GM23248 (cell line): Measurements from ENCODE around the gene ZNF606. TPM values are rescaled to one million over a fixed set of nuclear protein-coding genes. Genes with fewer than 3 reads are reported as not detected.

Source experiments
- DNase-seq: peaks from one replicate; pipeline ENCODE4 v3.0.0-alpha.2; 2015
- H2AFZ ChIP-seq: fragments of 200-600 bp; sonication (generic); 2 replicates; pipeline ENCODE4 v1.6.1; 2016; ENCODE audit warnings: antibody characterized with exemption
- H3F3A ChIP-seq: fragments of 200-600 bp; sonication (generic); 2 replicates; pipeline ENCODE4 v1.6.1; 2016; ENCODE audit warnings: mild to moderate bottlenecking, antibody characterized with exemption, mixed run types; ENCODE audit not compliant: insufficient read depth
- H3K27ac ChIP-seq: fragments of 200-600 bp; sonication (generic); 2 replicates; pipeline ENCODE4 v1.5.1; 2016; ENCODE audit warnings: mild to moderate bottlenecking
- H3K27me3 ChIP-seq: fragments of 200-600 bp; sonication (generic); replicated peaks from 2 replicates; pipeline ENCODE4 v1.6.1; 2016; ENCODE audit warnings: mild to moderate bottlenecking; ENCODE audit not compliant: insufficient read depth
- H3K36me3 ChIP-seq: fragments of 200-600 bp; sonication (generic); 2 replicates; pipeline ENCODE4 v1.6.1; 2016; ENCODE audit warnings: low read depth, mild to moderate bottlenecking
- H3K4me1 ChIP-seq: fragments of 200-600 bp; sonication (generic); 2 replicates; pipeline ENCODE4 v1.6.1; 2016; ENCODE audit warnings: mild to moderate bottlenecking; ENCODE audit not compliant: insufficient read depth
- H3K4me2 ChIP-seq: fragments of 200-600 bp; sonication (generic); one replicate; pipeline ENCODE4 v1.6.1; 2016; ENCODE audit warnings: mild to moderate bottlenecking; ENCODE audit not compliant: unreplicated experiment
- H3K4me3 ChIP-seq: fragments of 200-600 bp; sonication (generic); 2 replicates; pipeline ENCODE4 v1.5.1; 2016; ENCODE audit warnings: mild to moderate bottlenecking
- H3K79me2 ChIP-seq: fragments of 200-600 bp; sonication (generic); 2 replicates; pipeline ENCODE4 v1.6.1; 2016; ENCODE audit warnings: mild to moderate bottlenecking; ENCODE audit not compliant: insufficient read depth
- H3K9ac ChIP-seq: fragments of 200-600 bp; sonication (generic); 2 replicates; pipeline ENCODE4 v1.6.1; 2016; ENCODE audit warnings: mild to moderate bottlenecking
- H3K9me2 ChIP-seq: fragments of 200-600 bp; sonication (generic); 2 replicates; pipeline ENCODE4 v1.6.1; 2016; ENCODE audit warnings: mixed run types, mild to moderate bottlenecking, moderate library complexity; ENCODE audit not compliant: insufficient read depth
- H3K9me3 ChIP-seq: fragments of 200-600 bp; sonication (generic); one replicate; pipeline ENCODE4 v1.6.1; 2017; ENCODE audit warnings: low read depth
- H4K20me1 ChIP-seq: fragments of 200-600 bp; sonication (generic); 2 replicates; pipeline ENCODE4 v1.6.0; 2016; ENCODE audit not compliant: insufficient read depth
- EZH2 ChIP-seq: fragments of 200-600 bp; sonication (generic); IDR thresholded peaks from 2 replicates; pipeline ENCODE4 v1.6.1; 2018; ENCODE audit warnings: antibody characterized with exemption, mild to moderate bottlenecking; ENCODE audit not compliant: insufficient read depth, poor library complexity, severe bottlenecking
- EZH2phosphoT487 ChIP-seq: fragments of 200-600 bp; sonication (generic); IDR thresholded peaks from 2 replicates; pipeline ENCODE4 v1.6.1; 2018; ENCODE audit warnings: antibody characterized with exemption, moderate library complexity, mild to moderate bottlenecking, low read depth; ENCODE audit not compliant: insufficient read depth
- WGBS, 2 experiments: methylation state at CpG; one replicate each; pipeline ENCODE4 v1.1.6; 2015 to 2017; ENCODE audit warnings: low lambda C conversion rate in 2 of 2, low coverage in 1 of 2; ENCODE audit errors: missing lambda C conversion rate in 2 of 2; 5-methylcytosine and 5-hydroxymethylcytosine counted together
- in situ Hi-C: fragments of 300-500 bp; cut with MboI; formaldehyde crosslinking; loops from 2 replicates; pipeline ENCODE4 v1.15.0; 2020
- polyA plus RNA-seq: library from polyadenylated mRNA; unstranded; fragments of >200 nt; fragmentation: Nextera tagmentation; extraction: Ambion mirVana; gene quantifications from 2 replicates; pipeline ENCODE4 v1.2.1, GENCODE V29; 2016
- total RNA-seq: library from RNA; depleted of rRNA; stranded (reverse); fragments of >200 nt; shearing (Covaris generic); gene quantifications from 2 replicates; pipeline ENCODE4 v1.2.3, GENCODE V29; 2014; rRNA removed

Gene ZNF606
- total and polyA plus RNA-seq, 2 experiments from 2014 or later = 8.1 to 15.0 TPM

- H2AFZ ChIP-seq = peak within 1 kb of the TSS; percentile 100
Measured at GRCh38 chr19:57934820-57935665, 67.6 kb downstream of the ZNF606 start, which contains the start of gene ZNF418. Gene ZNF418 (minus strand): TSS chr19:57935402. CDS start chr19:57933822, 1,580 bp downstream.

GRCh38 chr19:57927587-57927986 is 75.0 kb downstream of the ZNF606 start:
- Histone ChIP-seq H3K79me2 (peaks cover 25% of the 10 kb centered on the region), H4K20me1 (no peaks in the 10 kb centered on the region), H3K9ac (no peak overlapping the region), H3K4me2 (no peak overlapping the region), H3F3A (no peaks in the 10 kb centered on the region), H3K9me2 (no peaks in the 10 kb centered on the region), H3K27ac (no peak overlapping the region), H3K4me1 (no peaks in the 10 kb centered on the region), H3K9me3 (no peaks in the 10 kb centered on the region), H2AFZ (no peak overlapping the region), H3K36me3 (peaks cover 24% of the 10 kb centered on the region), H3K4me3 (no peak overlapping the region), H3K27me3 (no peaks in the 10 kb centered on the region)
- DNase-seq = no peak
- no peak for TF ChIP-seq EZH2
- TF ChIP-seq EZH2phosphoT487 = no peak
- WGBS, 2 experiments = 89% methylated on average over 4 of the region's 4 CpGs
- in situ Hi-C loops = no loop called here

More at GRCh38 chr19:57934820-57935665, 67.6 kb downstream of the ZNF606 start, which contains the start of gene ZNF418:
- no peak for TF ChIP-seq EZH2phosphoT487
- TF ChIP-seq EZH2 = no peak
- 3 to 4% methylated on average over 54 of the region's 54 CpGs for WGBS, 2 experiments
- H3K9ac ChIP-seq = peak within 1 kb of the TSS; percentile 88
- peak within 1 kb of the TSS; percentile 84 for H3K4me2 ChIP-seq
- no peaks in the 10 kb centered on the region for H3K9me2 ChIP-seq
- peak; percentile 92 for DNase-seq
- no peaks in the 10 kb centered on the region for H3K9me3 ChIP-seq
- H3K27me3 ChIP-seq = no peaks in the 10 kb centered on the region
- peaks cover 56% of the 10 kb centered on the region for H3K79me2 ChIP-seq
- H3F3A ChIP-seq = 0 out of 2 replicates have a peak, but pooled peaks cover 12% of the 10 kb centered on the region
- H3K36me3 ChIP-seq = peaks cover 8% of the 10 kb centered on the region; the same call in 1 of the 2 replicates
- H3K4me1 ChIP-seq = peaks cover 6% of the 10 kb centered on the region; the same call in 1 of the 2 replicates
- in situ Hi-C loops = no loop called here
- H4K20me1 ChIP-seq = no peaks in the 10 kb centered on the region
- H3K27ac ChIP-seq = peak within 1 kb of the TSS; percentile 38; the same call in 1 of the 2 replicates
- H3K4me3 ChIP-seq = peak within 1 kb of the TSS; percentile 98

Other genes starting within 250 kb of the ZNF606 start
- 8.1 and 20.6 TPM in 2 replicates for gene ZNF586, start 233.1 kb downstream of the ZNF606 start, total RNA-seq
- 5.1 and 5.8 TPM in 2 replicates for gene ZNF586, start 233.1 kb downstream of the ZNF606 start, polyA plus RNA-seq
- gene ZNF552, start 187.9 kb downstream of the ZNF606 start, total RNA-seq = 2.9 and 4.3 TPM in 2 replicates
- 2.7 and 3.2 TPM in 2 replicates for gene ZNF552, start 187.9 kb downstream of the ZNF606 start, polyA plus RNA-seq
- gene ZNF587B, start 172.5 kb downstream of the ZNF606 start, total RNA-seq = 10.1 and 14.0 TPM in 2 replicates
- 5.1 TPM in 2 replicates for gene ZNF587B, start 172.5 kb downstream of the ZNF606 start, polyA plus RNA-seq
- 10.0 and 14.3 TPM in 2 replicates for gene ZNF587, start 153.0 kb downstream of the ZNF606 start, total RNA-seq
- gene ZNF587, start 153.0 kb downstream of the ZNF606 start, polyA plus RNA-seq = 6.9 and 8.0 TPM in 2 replicates
- gene ZNF814, start 113.8 kb downstream of the ZNF606 start, total RNA-seq = 3.3 and 3.6 TPM in 2 replicates
- 11.7 and 14.1 TPM in 2 replicates for gene ZNF814, start 113.8 kb downstream of the ZNF606 start, polyA plus RNA-seq
- 9.8 and 14.7 TPM in 2 replicates for gene ZNF417, start 86.2 kb downstream of the ZNF606 start, total RNA-seq
- 3.6 and 5.1 TPM in 2 replicates for gene ZNF417, start 86.2 kb downstream of the ZNF606 start, polyA plus RNA-seq
- 2.6 and 2.8 TPM in 2 replicates for gene ZNF418, start 67.4 kb downstream of the ZNF606 start, total RNA-seq
- 1.0 and 2.2 TPM in 2 replicates for gene ZNF418, start 67.4 kb downstream of the ZNF606 start, polyA plus RNA-seq
- 1.5 and 5.2 TPM in 2 replicates for gene ZNF256, start 55.1 kb downstream of the ZNF606 start, total RNA-seq
- gene ZNF256, start 55.1 kb downstream of the ZNF606 start, polyA plus RNA-seq = 3.1 and 3.3 TPM in 2 replicates
- gene C19orf18, start 28.3 kb downstream of the ZNF606 start, total RNA-seq = 0.25 TPM in 1 of 2 replicates, not detected in the other
- gene C19orf18, start 28.3 kb downstream of the ZNF606 start, polyA plus RNA-seq = 0.79 and 1.0 TPM in 2 replicates
- gene ZSCAN1, start 31.2 kb upstream of the ZNF606 start, total RNA-seq = not detected in 2 replicates
- gene ZSCAN1, start 31.2 kb upstream of the ZNF606 start, polyA plus RNA-seq = 0.27 and 0.39 TPM in 2 replicates
- 5.1 and 6.4 TPM in 2 replicates for gene ZNF135, start 56.5 kb upstream of the ZNF606 start, total RNA-seq
- gene ZNF135, start 56.5 kb upstream of the ZNF606 start, polyA plus RNA-seq = 4.6 and 4.9 TPM in 2 replicates
- 47.8 and 52.6 TPM in 2 replicates for gene ZSCAN18, start 95.4 kb upstream of the ZNF606 start, total RNA-seq
- gene ZSCAN18, start 95.4 kb upstream of the ZNF606 start, polyA plus RNA-seq = 19.0 and 21.8 TPM in 2 replicates
- 10.7 and 15.1 TPM in 2 replicates for gene ZNF329, start 148.0 kb upstream of the ZNF606 start, total RNA-seq
- gene ZNF329, start 148.0 kb upstream of the ZNF606 start, polyA plus RNA-seq = 1.7 and 2.6 TPM in 2 replicates
- 18.2 and 20.8 TPM in 2 replicates for gene ZNF274, start 180.2 kb upstream of the ZNF606 start, total RNA-seq
- 16.5 and 18.0 TPM in 2 replicates for gene ZNF274, start 180.2 kb upstream of the ZNF606 start, polyA plus RNA-seq
- gene ZNF544, start 226.1 kb upstream of the ZNF606 start, total RNA-seq = 32.0 and 37.8 TPM in 2 replicates
- gene ZNF544, start 226.1 kb upstream of the ZNF606 start, polyA plus RNA-seq = 10.9 and 15.9 TPM in 2 replicates